OCI-LY1 (cell line): ENCODE results near the gene SLC4A7.

Source experiments
- H2AFZ ChIP-seq: fragments of 200-600 bp; sonication (generic), shearing (Covaris generic); 2 replicates; pipeline ENCODE4 v1.6.0; 2014; ENCODE audit warnings: antibody characterized with exemption, mild to moderate bottlenecking, low read length
- H3F3A ChIP-seq: fragments of 200-600 bp; sonication (generic), shearing (Covaris generic); 2 replicates; pipeline ENCODE4 v1.6.0; 2014; ENCODE audit warnings: mild to moderate bottlenecking, antibody characterized with exemption, low read length, moderate library complexity; ENCODE audit not compliant: insufficient read depth
- H3K27ac ChIP-seq: fragments of 200-600 bp; sonication (generic); 2 replicates; pipeline ENCODE4 v1.5.1; 2014; ENCODE audit warnings: low read length, mixed run types, mild to moderate bottlenecking, low read depth; ENCODE audit not compliant: poor library complexity, severe bottlenecking
- H3K27me3 ChIP-seq: fragments of 200-600 bp; sonication (generic); 2 replicates; pipeline ENCODE4 v1.6.0; 2014; ENCODE audit warnings: antibody characterized with exemption, mild to moderate bottlenecking, low read length, moderate library complexity; ENCODE audit not compliant: insufficient read depth
- H3K36me3 ChIP-seq: fragments of 200-600 bp; sonication (generic); 2 replicates; pipeline ENCODE4 v1.6.1; 2014; ENCODE audit warnings: mild to moderate bottlenecking, antibody characterized with exemption, low read length, moderate library complexity, mixed read lengths; ENCODE audit not compliant: insufficient read depth
- H3K4me1 ChIP-seq: fragments of 200-600 bp; sonication (generic); 2 replicates; pipeline ENCODE4 v1.5.1; 2014; ENCODE audit warnings: mild to moderate bottlenecking, low read length, moderate library complexity; ENCODE audit not compliant: insufficient read depth, severe bottlenecking
- H3K4me2 ChIP-seq: fragments of 200-600 bp; sonication (generic), shearing (Covaris generic); 2 replicates; pipeline ENCODE4 v1.6.1; 2014; ENCODE audit warnings: low read length
- H3K4me3 ChIP-seq: fragments of 200-600 bp; sonication (generic); 2 replicates; pipeline ENCODE4 v1.5.1; 2014; ENCODE audit warnings: low read length, low read depth, mild to moderate bottlenecking, mixed read lengths; ENCODE audit not compliant: poor library complexity, severe bottlenecking
- H3K79me2 ChIP-seq: fragments of 200-600 bp; shearing (Covaris generic); 2 replicates; pipeline ENCODE4 v1.6.1; 2016; ENCODE audit warnings: mixed run types, low read length, mixed read lengths; ENCODE audit not compliant: insufficient read depth
- H3K9ac ChIP-seq: fragments of 200-600 bp; sonication (generic), shearing (Covaris generic); 2 replicates; pipeline ENCODE4 v1.6.1; 2014; ENCODE audit warnings: mild to moderate bottlenecking, low read length, mixed read lengths
- H3K9me2 ChIP-seq: fragments of 200-600 bp; sonication (generic), shearing (Covaris generic); 2 replicates; pipeline ENCODE4 v1.6.1; 2014; ENCODE audit warnings: low read depth, mild to moderate bottlenecking, low read length, mixed read lengths
- H3K9me3 ChIP-seq: fragments of 200-600 bp; shearing (Covaris generic); 2 replicates; pipeline ENCODE4 v1.6.1; 2014; ENCODE audit warnings: low read length, mixed read lengths
- H4K20me1 ChIP-seq: fragments of 200-600 bp; sonication (generic), shearing (Covaris generic); 2 replicates; pipeline ENCODE4 v1.6.0; 2016; ENCODE audit warnings: mild to moderate bottlenecking, low read length; ENCODE audit not compliant: insufficient read depth
- CTCF ChIP-seq: fragments of 200-600 bp; sonication (generic), shearing (Covaris generic); IDR thresholded peaks from 2 replicates; pipeline ENCODE4 v1.5.1; 2017; ENCODE audit warnings: mild to moderate bottlenecking, antibody characterized with exemption, low read length, moderate library complexity, mixed read lengths
- EZH2 ChIP-seq: fragments of 200-600 bp; sonication (generic), shearing (Covaris generic); IDR thresholded peaks from 2 replicates; pipeline ENCODE4 v1.8.0; 2017; ENCODE audit warnings: borderline replicate concordance, mixed run types, mild to moderate bottlenecking, antibody characterized with exemption, low read length, moderate library complexity, mixed read lengths

The SLC4A7 gene

DNA sequence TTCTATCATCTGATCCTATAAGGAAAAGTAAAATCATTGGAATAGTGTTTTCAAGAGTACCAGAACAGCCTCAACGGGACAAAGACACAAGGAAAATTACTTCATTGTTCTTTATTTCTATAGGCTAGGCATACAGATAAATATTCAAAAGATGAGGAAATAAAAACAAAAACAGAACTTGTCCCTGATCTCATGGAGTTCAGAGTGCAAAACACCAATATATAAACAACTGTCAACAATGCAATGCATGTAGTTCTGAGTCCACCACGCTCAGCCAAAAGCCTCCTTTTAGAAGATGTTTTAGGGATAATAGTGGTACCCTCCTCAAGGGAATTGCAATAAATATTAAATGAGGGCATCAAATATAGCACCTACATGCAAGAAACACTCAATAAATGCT lies 4.6 kb upstream of the SLC4A7 start:
- no peaks in the 10 kb centered on the region for H3K4me1 ChIP-seq
- H3K36me3 ChIP-seq, result no peaks in the 10 kb centered on the region
- H3F3A ChIP-seq, result no peaks in the 10 kb centered on the region
- TF ChIP-seq EZH2, result no peak
- TF ChIP-seq CTCF, result no peak
- no peak overlapping the region for H3K9ac ChIP-seq
- no peak overlapping the region for H3K4me3 ChIP-seq
- H2AFZ ChIP-seq, result no peak overlapping the region
- no peaks in the 10 kb centered on the region for H4K20me1 ChIP-seq
- H3K27me3 ChIP-seq, result no peaks in the 10 kb centered on the region; the same call in 1 of the 2 replicates
- no peak overlapping the region for H3K27ac ChIP-seq
- no peaks in the 10 kb centered on the region for H3K79me2 ChIP-seq
- no peaks in the 10 kb centered on the region for H3K9me2 ChIP-seq
- no peaks in the 10 kb centered on the region for H3K9me3 ChIP-seq
- no peak overlapping the region for H3K4me2 ChIP-seq

DNA sequence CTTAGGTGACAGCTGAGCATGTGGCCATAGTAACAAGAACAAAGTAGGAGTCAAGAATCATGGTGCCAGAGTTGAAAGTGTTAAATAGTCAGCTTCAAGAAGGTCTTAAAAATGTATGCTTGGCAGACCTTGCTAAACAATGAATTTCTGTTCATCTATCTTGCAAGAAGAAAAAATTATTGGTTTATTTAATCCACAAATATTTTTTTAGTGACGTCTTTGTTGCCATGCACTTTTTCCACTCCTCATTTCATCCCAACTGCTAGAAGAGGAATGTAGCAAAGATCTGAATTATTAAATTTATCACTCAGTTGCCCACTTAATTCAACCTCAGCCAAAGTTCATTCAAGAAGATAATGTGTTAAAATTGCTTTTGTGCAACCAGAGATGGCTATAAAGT lies 3.2 kb upstream of the SLC4A7 start:
- Histone ChIP-seq H3F3A (no peaks in the 10 kb centered on the region), H3K27ac (no peak overlapping the region)

GRCh38 chr3:27486336-27486735 lies 2.2 kb upstream of the SLC4A7 start:
- H3K9ac ChIP-seq, result no peak overlapping the region
- no peak overlapping the region for H3K27ac ChIP-seq
- H3K36me3 ChIP-seq, result no peaks in the 10 kb centered on the region
- no peaks in the 10 kb centered on the region for H4K20me1 ChIP-seq
- H3K9me2 ChIP-seq, result no peaks in the 10 kb centered on the region
- no peak overlapping the region for H2AFZ ChIP-seq
- H3K4me3 ChIP-seq, result no peak overlapping the region
- no peaks in the 10 kb centered on the region for H3F3A ChIP-seq
- peaks cover 19% of the 10 kb centered on the region for H3K79me2 ChIP-seq
- no peaks in the 10 kb centered on the region for H3K9me3 ChIP-seq
- peaks cover 17% of the 10 kb centered on the region for H3K4me1 ChIP-seq
- TF ChIP-seq CTCF (no peak), EZH2 (no peak)
- no peaks in the 10 kb centered on the region; the same call in 1 of the 2 replicates for H3K27me3 ChIP-seq
- no peak overlapping the region for H3K4me2 ChIP-seq

More for the DNA sequence above, 3.2 kb upstream of the SLC4A7 start:
- Histone ChIP-seq H3K9ac (no peak overlapping the region), H3K9me2 (no peaks in the 10 kb centered on the region), H3K27me3 (no peaks in the 10 kb centered on the region; the same call in 1 of the 2 replicates), H3K4me3 (no peak overlapping the region), H3K4me2 (no peak overlapping the region), H3K79me2 (peaks cover 9% of the 10 kb centered on the region), H2AFZ (no peak overlapping the region), H4K20me1 (no peaks in the 10 kb centered on the region), H3K36me3 (no peaks in the 10 kb centered on the region), H3K9me3 (no peaks in the 10 kb centered on the region), H3K4me1 (peaks cover 6% of the 10 kb centered on the region)
- no peak for TF ChIP-seq EZH2

- H3K9ac ChIP-seq, result no peak overlapping the region
- TF ChIP-seq EZH2, result no peak
- no peak for TF ChIP-seq CTCF
- no peaks in the 10 kb centered on the region; the same call in 1 of the 2 replicates for H3K27me3 ChIP-seq
- no peaks in the 10 kb centered on the region for H3K36me3 ChIP-seq
- H3K79me2 ChIP-seq, result peaks cover 24% of the 10 kb centered on the region
- no peak overlapping the region for H3K4me3 ChIP-seq
- no peaks in the 10 kb centered on the region for H3K9me2 ChIP-seq
- no peak overlapping the region for H3K4me2 ChIP-seq
- H3K27ac ChIP-seq, result no peak overlapping the region
- H3K4me1 ChIP-seq, result peaks cover 22% of the 10 kb centered on the region
- H3K9me3 ChIP-seq, result no peaks in the 10 kb centered on the region
- no peaks in the 10 kb centered on the region for H3F3A ChIP-seq
- no peaks in the 10 kb centered on the region for H4K20me1 ChIP-seq
- no peak overlapping the region for H2AFZ ChIP-seq
Observed at GRCh38 chr3:27485866-27486265, 1.7 kb upstream of the SLC4A7 start.
